GM18517 (cell line): Measurements from ENCODE around the gene UTP25.
A peak's percentile ranks its signal among the peaks of the same experiment; 100 is the strongest.

Source experiments
- ATAC-seq: cut with Tn5 transposase; IDR thresholded peaks from one replicate; pipeline ENCODE4 v1.9.1; 2021; ENCODE audit warnings: mild to moderate bottlenecking, moderate library complexity; ENCODE audit not compliant: unreplicated experiment

The UTP25 gene

GRCh38 chr1:209838537-209838936 lies 10.8 kb downstream of the UTP25 start:
- ATAC-seq = no peak

GRCh38 chr1:209839875-209840546 lies 12.2 kb downstream of the UTP25 start:
- no peak for ATAC-seq

DNA sequence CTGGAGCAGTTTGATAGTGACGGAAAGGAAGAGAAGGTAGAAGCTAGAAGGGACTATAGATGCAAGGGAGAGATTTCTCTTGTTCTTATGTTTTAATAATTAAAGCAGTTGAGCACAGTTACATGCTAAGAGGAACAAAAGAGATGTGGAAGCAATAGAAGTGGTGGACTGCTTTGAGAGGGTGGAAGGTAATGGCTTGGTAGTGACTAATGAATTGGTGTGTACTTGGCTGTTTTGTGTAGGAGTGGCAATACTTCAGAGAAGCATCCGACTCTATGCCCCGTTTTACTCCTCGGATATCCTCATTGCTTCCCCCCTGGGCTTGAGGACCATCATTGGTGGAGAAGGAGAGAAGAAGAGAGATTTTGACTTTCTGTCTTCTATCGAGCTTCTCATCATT lies 12.8 kb downstream of the UTP25 start:
- no peak for ATAC-seq

GRCh38 chr1:209844695-209845407 lies 17.1 kb downstream of the UTP25 start:
- ATAC-seq = no peak

DNA sequence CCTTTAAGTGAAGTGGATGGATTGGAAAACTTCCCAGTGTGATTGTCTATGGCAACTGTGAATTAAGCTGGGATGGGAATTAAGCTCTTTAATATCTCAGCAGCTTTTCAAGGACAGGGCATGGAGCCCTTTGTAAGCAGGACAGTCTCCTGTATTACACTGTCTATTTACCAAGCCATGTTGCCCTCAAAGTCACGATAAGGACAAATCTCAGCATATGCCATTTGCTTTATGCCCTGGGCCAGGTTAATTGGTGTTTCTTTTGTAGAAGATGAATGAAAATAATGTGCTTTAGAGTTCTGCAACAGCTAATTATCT lies 17.6 kb downstream of the UTP25 start:
- no peak for ATAC-seq

- no peak for ATAC-seq
Observed at GRCh38 chr1:209849388-209849787, 21.6 kb downstream of the UTP25 start.

DNA sequence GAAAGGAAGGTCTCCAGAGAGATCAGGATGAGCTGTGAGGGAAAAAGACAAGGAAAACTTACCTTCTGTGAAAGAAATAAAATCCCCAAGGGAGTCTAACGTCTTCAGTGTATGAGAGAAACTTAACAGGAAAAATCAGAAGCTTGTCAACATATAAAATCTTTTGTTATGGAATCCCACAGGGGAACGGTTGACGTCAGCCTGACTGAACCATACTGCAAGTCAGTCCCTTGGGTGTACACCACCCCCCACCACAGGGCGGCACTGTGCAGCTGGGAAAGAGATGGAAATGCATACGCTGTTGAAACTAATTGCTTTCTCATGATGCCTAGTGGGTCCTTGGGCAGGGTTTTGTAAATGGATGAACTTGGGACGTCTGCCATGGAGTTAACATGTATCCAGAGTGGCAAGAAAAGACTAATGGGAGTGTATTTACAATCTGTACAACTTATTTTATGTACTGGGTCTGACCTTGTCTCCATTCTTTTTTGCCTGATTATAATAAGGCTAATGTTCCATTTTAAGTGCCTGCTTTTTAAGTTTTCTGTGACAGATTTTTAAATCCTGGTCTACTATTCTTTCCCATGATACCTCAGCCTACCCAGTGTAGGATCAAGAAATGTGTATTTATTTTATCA lies 22.7 kb downstream of the UTP25 start:
- ATAC-seq = no peak

DNA sequence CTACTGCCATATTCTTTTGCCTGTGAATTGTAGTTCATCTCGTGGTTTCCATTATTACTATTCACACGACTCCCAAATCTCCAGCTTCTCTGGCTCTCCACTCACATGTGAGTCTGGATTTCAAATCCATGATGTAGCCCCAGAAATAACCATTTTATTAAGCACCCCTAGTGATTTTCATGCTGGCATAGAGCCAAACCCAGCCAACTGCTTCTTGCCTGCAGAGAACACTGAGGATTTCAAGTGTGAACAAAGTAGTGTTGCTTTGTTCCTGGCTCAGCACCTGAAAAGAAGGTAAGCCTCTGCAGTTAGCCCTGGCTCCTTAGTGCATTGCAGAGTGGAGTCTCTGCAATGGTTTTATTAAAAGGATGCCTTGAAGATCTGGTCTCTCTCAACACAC lies 25.9 kb downstream of the UTP25 start:
- no peak for ATAC-seq

GRCh38 chr1:209854196-209854595 lies 26.4 kb downstream of the UTP25 start:
- no peak for ATAC-seq

GRCh38 chr1:209855006-209855405 lies 27.2 kb downstream of the UTP25 start:
- no peak for ATAC-seq

DNA sequence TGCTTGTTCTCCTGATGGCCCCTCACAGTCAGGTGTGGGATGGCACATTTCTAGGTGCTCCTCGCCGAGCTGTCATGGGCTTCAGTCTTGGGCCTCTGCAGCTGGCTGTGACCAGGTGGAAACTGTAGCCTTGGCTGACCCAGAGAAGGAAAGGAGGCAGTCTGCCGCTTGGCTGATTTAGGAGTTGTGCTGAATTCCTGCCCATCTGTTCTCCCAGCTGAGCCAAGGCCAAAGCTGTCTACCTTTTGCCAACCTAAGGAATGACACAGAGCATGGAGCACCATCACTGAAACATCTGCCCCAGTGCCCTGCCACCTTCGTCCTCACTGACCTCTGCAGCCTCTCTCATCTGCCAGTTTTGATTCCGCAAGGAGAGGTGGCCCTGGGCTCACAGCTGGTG lies 27.9 kb downstream of the UTP25 start:
- ATAC-seq = no peak

DNA sequence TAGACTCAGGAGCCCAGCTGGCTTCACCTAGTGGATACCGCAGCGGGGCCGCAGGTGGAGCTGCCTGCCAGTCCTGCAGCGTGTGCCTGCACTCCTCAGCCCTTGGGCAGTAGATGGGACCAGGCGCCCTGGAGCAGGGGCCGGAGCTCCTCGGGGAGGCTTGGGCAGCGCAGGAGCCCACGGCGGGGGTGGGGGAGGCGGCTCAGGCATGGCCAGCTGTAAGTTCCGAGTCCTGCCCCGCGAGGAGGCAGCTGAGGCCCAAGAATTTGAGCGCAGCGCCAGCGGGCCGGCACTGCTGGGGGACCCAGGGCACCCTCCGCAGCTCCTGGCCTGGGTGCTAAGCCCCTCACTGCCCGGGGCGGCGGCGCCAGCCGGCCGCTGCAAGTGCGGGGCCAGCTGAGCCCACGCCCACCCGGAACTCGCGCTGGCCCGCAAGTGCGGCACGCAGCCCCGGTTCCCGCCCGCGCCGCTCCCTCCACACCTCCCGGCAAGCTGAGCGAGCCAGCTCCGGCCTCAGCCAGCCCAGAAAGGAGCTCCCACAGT lies 30.9 kb downstream of the UTP25 start:
- ATAC-seq = no peak

- ATAC-seq = peak; percentile 79
Observed at GRCh38 chr1:209860293-209860881, 32.6 kb downstream of the UTP25 start.

DNA sequence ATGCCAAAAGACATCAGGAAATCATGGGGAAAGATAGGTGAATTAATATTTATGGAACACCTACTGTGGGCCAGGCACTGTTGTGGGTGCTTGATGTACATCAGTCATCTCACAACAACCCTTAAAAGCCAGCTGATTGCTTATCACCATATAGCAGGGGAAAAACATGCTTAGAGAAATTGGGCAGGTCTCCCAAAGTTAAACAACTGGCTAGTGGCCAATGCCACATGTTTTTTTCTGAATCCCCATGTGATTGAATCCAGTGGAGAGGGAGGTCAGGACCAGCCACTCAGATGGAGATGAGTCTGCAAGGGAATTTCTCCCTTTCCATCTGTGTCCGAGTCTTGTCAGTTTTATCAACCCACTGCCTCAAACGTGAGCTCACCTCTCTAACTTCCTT lies 33.5 kb downstream of the UTP25 start:
- no peak for ATAC-seq

DNA sequence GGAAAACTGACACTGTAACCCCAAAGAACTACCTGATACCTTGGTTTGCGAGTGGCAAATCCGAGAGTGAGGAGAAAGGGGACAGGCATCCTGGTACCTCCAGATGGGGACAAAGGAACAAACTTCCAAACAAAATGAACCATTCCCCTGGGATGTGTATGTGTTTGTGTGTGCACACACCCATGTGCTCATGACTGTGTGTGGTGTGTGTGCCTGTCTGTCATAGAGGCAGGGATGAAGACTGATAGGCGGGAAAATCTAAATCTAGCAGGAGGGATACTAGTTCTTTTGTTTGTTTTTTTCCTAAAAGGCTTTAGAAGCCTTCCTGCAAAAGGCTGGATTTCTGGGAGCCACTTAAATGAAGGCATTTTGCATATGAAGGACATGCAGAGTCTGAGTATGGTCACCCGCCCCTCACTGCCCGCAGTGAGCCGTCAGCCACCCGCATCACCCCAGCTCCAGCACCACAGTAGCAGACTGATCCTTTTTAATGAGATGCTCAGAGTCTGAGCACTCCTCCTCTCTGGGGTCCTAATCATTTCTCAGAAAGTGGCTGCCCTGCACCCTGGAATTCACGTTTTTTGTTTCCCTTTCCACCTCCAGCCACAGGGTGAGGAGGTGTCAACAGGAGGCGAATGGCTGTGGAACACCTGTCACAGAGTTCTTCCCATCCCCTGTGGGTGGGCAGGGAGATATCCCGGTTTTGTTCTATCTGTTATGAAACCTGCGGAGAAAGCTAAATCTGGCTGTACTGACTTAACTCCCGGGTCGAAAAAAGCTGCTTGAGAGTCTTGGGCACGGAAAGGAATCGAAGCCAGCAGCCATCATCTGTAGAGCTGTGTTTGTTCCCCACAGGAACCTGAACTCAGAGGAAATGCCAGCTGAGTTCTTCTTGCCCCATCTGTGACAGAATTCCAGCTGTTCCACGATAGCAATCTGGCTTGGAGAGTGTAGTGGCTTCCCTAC lies 34.9 kb downstream of the UTP25 start:
- ATAC-seq = no peak

- no peak for ATAC-seq
Observed at GRCh38 chr1:209863766-209864485, 36.2 kb downstream of the UTP25 start.

GRCh38 chr1:209866201-209866600 lies 38.4 kb downstream of the UTP25 start:
- ATAC-seq = no peak

- no peak for ATAC-seq
Observed at GRCh38 chr1:209869291-209870149, 41.7 kb downstream of the UTP25 start.
